HL-60 (cell line): Measurements from ENCODE around the gene MAP3K14.

Experiments
- CTCF ChIP-seq: IDR thresholded peaks from one replicate; pipeline ENCODE4 v1.5.1; 2011; ENCODE audit warnings: low read length, control low read depth, inconsistent platforms; ENCODE audit not compliant: insufficient read depth
- POLR2AphosphoS5 ChIP-seq: IDR thresholded peaks from 2 replicates; pipeline ENCODE4 v1.6.1; 2012; ENCODE audit warnings: low read depth

DNA sequence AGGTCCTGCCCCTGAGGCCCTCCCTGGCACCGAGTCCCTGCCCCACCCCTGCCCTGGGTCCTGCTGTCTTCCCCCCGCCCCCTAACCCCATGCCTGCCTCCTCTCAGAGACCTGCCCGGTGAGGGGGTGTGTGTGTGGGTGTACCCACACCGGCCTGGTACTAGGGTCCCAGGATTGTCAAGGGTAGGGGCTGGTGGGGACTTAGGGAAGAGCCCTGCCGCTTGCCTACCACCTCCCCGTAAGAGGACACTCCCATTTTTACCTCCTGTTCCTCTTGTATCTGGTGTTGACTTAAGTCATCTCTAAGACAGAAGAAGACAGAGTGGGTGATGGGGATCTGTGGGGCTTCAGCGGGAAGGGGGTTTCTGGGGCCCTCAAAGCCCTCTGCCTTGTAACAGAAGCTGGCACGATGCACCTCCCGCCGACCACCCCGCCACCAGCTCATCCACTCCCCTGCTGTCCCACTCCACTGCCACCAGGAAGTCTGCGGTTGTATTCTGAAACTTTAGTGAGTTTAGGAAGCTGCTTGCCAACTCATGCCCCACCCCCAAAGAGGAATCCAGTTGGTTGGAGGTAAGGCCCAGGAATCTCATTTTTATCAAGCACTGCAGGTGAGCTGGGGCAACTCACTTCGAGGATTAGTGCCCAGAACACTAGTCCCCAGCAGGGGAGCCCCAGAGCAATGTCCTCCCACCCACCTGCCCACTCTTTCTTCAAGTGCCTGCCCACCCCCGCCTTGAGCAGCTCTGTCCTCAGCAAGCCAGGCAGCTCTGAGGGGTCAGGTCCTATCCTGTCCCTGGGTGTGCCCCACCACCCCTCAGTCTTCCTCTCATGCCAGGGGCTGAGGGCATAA is 60.5 kb downstream of the MAP3K14 start:
- TF ChIP-seq CTCF (no peak), POLR2AphosphoS5 (no peak)
